ENCODE measurements around the gene ATF5. TPM values are rescaled to one million over a fixed set of nuclear protein-coding genes. Genes with fewer than 3 reads are reported as not detected.
A peak's percentile ranks its signal among the peaks of the same experiment; 100 is the strongest.

The ATF5 gene
- total and polyA plus RNA-seq, 10 of the 15 experiments (the other 5 are each of a cell fraction or from before 2014, with no cell fraction given), result 9.1 to 133 (median 24.0) TPM

DNA sequence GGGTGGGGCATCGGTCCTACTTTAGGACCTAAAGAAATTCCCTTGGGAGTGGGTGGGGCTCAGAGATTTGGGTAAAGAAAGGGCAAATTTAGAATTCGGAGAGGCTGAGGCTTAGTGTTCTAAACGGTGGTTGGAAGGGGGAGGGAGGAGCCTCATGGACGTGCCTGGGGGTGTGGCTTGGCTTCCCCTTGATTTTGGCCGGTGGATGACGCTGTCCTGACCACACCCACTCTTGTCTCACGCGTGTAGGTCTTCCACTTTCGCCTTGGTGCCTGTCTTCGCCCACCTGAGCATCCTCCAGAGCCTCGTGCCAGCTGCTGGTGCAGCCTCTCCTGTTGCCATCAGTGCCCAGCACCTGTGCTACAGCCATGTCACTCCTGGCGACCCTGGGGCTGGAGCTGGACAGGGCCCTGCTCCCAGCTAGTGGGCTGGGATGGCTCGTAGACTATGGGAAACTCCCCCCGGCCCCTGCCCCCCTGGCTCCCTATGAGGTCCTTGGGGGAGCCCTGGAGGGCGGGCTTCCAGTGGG lies 1.5 kb downstream of the ATF5 start:
- H3K9me3 ChIP-seq (replicated peaks; ENCODE audit: control insufficient read depth, insufficient read depth, low read length), result no peaks in the 10 kb centered on the region
- no peak overlapping the region for H2AFZ ChIP-seq (ENCODE audit: control insufficient read depth, low read depth, low read length)

More for the DNA sequence above, 1.5 kb downstream of the ATF5 start:
- Histone ChIP-seq H3K4me3 (peak overlapping the region; percentile 92), H3K9ac (ENCODE audit: control insufficient read depth, insufficient read depth, low read length) (no peak overlapping the region), H3K27ac (ENCODE audit: control insufficient read depth, insufficient read depth) (no peak overlapping the region; the same call in 1 of the 2 replicates), H3K79me2 (ENCODE audit: control insufficient read depth, insufficient read depth, low read length) (peaks cover 60% of the 10 kb centered on the region), H3K4me2 (ENCODE audit: control insufficient read depth, insufficient read depth) (peak overlapping the region; percentile 40), H3K4me1 (ENCODE audit: control insufficient read depth, insufficient read depth, low read length) (peaks cover 15% of the 10 kb centered on the region), H3K36me3 (ENCODE audit: control insufficient read depth in 2 of 2, insufficient read depth in 2 of 2, low read length in 1 of 2) (peaks cover 9 to 17% of the 10 kb centered on the region in 2 experiments; a peak in 3 of 4 replicates), H3K27me3 (replicated peaks in 1 of 2; ENCODE audit: control insufficient read depth in 2 of 2, insufficient read depth in 2 of 2, low read length in 1 of 2) (no peaks in the 10 kb centered on the region), H4K20me1 (ENCODE audit: control insufficient read depth, insufficient read depth) (no peaks in the 10 kb centered on the region)
- DNase-seq (ENCODE audit: low read depth, low spot score) (no peak), ATAC-seq (no peak), FAIRE-seq (no peak)
- TF ChIP-seq MEF2B (IDR thresholded peaks at IDR 0.05; ENCODE audit: partially characterized antibody, poor library complexity, severe bottlenecking) (peak; percentile 40), BACH1 (IDR thresholded peaks at IDR 0.05; ENCODE audit: borderline replicate concordance) (peak; percentile 18; the same call in 1 of the 2 replicates), SREBF2 (IDR thresholded peaks at IDR 0.05; ENCODE audit: low read length) (no peak), POLR2AphosphoS5 (IDR thresholded peaks at IDR 0.05; ENCODE audit: low read length) (peak; percentile 35; the same call in 1 of the 2 replicates), IKZF2 (IDR thresholded peaks at IDR 0.05) (0 out of 4 replicates have a peak, but pooled peaks of 1 of the 2 experiments have one; percentile 20), CREB1 (IDR thresholded peaks at IDR 0.05; ENCODE audit: low read depth) (no peak), SIN3A (IDR thresholded peaks at IDR 0.05; ENCODE audit: low read depth, low read length) (no peak), POLR2A (IDR thresholded peaks at IDR 0.05; ENCODE audit: low read depth, low read length) (peak; percentile 82)
- ChIA-PET SMC1A (ENCODE audit: uncharacterized antibody, unreplicated experiment) (interaction anchor here (0.8 to 4.8 kb wide), 3 partner anchors 18 to 65 kb away, joined by 3 to 48 read pairs (median 9); no protein-coding TSS in a partner anchor), CTCF (interaction anchor here (1.1 to 2.2 kb wide), 5 partner anchors 33 to 63 kb away, joined by 3 to 7 read pairs (median 4); partner anchors contain the start of genes IL4I1 and PNKP), RAD21 (ENCODE audit: unreplicated experiment) (interaction anchor here (1.0 to 5.0 kb wide), 6 partner anchors 19 to 61 kb away, joined by 3 to 66 read pairs (median 11); partner anchors contain the start of genes AKT1S1, IL4I1 and TBC1D17), POLR2A (interaction anchor here (1.1 to 5.8 kb wide), 8 partner anchors 13 to 290 kb away, joined by 3 to 113 read pairs (median 20); partner anchors contain the start of genes AKT1S1, AP2A1, IL4I1 and RRAS)
- BruUV-seq (replicated peaks), result no TSS peak
- intact Hi-C loops (cut with micrococcal nuclease; ENCODE audit: unreplicated experiment) (no loop called here), in situ Hi-C loops (cut with MboI) (loop anchor here (10.0 kb wide), 1 partner anchor 204 kb away; no protein-coding TSS in a partner anchor)
- WGBS (ENCODE audit: insufficient coverage, insufficient replicate concordance, low lambda C conversion rate, missing lambda C conversion rate), result 45% methylated on average over 15 of the region's 15 CpGs
